IMR-90 (cell line): ENCODE results near the gene C1QTNF12. TPM values are rescaled to one million over a fixed set of nuclear protein-coding genes. Genes with fewer than 3 reads are reported as not detected.

ENCODE experiments used
- ATAC-seq: fragments of 200-7000 bp; cut with Tn5 transposase; 2 replicates; pipeline ENCODE4 v1.9.1; 2020; ENCODE audit warnings: low read depth, mild to moderate bottlenecking, moderate library complexity
- BruUV-seq: library from RNA; stranded (reverse); fragments of 400-500 nt; replicated peaks from 2 replicates; lab custom pipeline; 2021; lab: Mats Ljungman, UMichigan
- CTCF ChIA-PET: fragments of 300-600 bp; formaldehyde crosslinking; extraction: SDS; loops from one replicate; lab custom pipeline; 2021; ENCODE audit warnings: antibody characterized with exemption; lab: Yijun Ruan, JAX
- POLR2A ChIA-PET: fragments of 300-600 bp; sonication (Branson Sonifier 250); formaldehyde crosslinking; loops from one replicate; lab custom pipeline; 2022; ENCODE audit warnings: antibody characterized with exemption; ENCODE audit not compliant: unreplicated experiment; lab: Charles Lee
- DNase-seq: peaks from one replicate; pipeline ENCODE4 v3.0.0; 2013
- H2AFZ ChIP-seq: replicated peaks from 2 replicates; pipeline ENCODE3; 2013; ENCODE audit warnings: low read length, mild to moderate bottlenecking; ENCODE audit not compliant: poor library complexity
- H2AK5ac ChIP-seq: 2 replicates; pipeline ENCODE4 v1.6.1; 2013; ENCODE audit warnings: low read depth, low read length, inconsistent platforms
- H2AK9ac ChIP-seq: replicated peaks from 2 replicates; pipeline ENCODE3; 2013; ENCODE audit warnings: mild to moderate bottlenecking, low read depth, low read length, moderate library complexity; ENCODE audit not compliant: poor library complexity
- H2BK120ac ChIP-seq: 2 replicates; pipeline ENCODE4 v1.6.1; 2013; ENCODE audit warnings: low read depth, low read length, inconsistent platforms
- H2BK15ac ChIP-seq: 3 replicates; pipeline ENCODE4 v1.6.1; 2013; ENCODE audit warnings: low read depth, low read length, inconsistent platforms
- H2BK20ac ChIP-seq: 2 replicates; pipeline ENCODE4 v1.6.1; 2013; ENCODE audit warnings: low read depth, mild to moderate bottlenecking, inconsistent platforms, low read length, moderate library complexity
- H2BK5ac ChIP-seq: 2 replicates; pipeline ENCODE4 v1.6.1; 2013; ENCODE audit warnings: mild to moderate bottlenecking, low read depth, low read length, inconsistent platforms; ENCODE audit not compliant: poor library complexity, severe bottlenecking
- H3K14ac ChIP-seq: replicated peaks from 2 replicates; pipeline ENCODE4 v1.6.1; 2013; ENCODE audit warnings: low read depth, low read length, inconsistent platforms
- H3K18ac ChIP-seq: 2 replicates; pipeline ENCODE4 v1.6.1; 2013; ENCODE audit warnings: low read depth, low read length, control low read depth
- H3K23ac ChIP-seq: 2 replicates; pipeline ENCODE4 v1.6.1; 2013; ENCODE audit warnings: low read depth, low read length, inconsistent platforms
- H3K27ac ChIP-seq: 2 replicates; pipeline ENCODE4 v1.5.1; 2013; ENCODE audit warnings: mild to moderate bottlenecking, control low read depth, low read length; ENCODE audit not compliant: insufficient read depth
- H3K27me3 ChIP-seq: 2 replicates; pipeline ENCODE4 v1.6.1; 2013; ENCODE audit warnings: low read length; ENCODE audit not compliant: control insufficient read depth, insufficient read depth
- H3K36me3 ChIP-seq: 2 replicates; pipeline ENCODE4 v1.6.1; 2013; ENCODE audit warnings: low read length, mixed read lengths; ENCODE audit not compliant: control insufficient read depth, insufficient read depth
- H3K4ac ChIP-seq: 2 replicates; pipeline ENCODE4 v1.6.1; 2013; ENCODE audit warnings: low read depth, low read length, inconsistent platforms
- H3K4me1 ChIP-seq: 2 replicates; pipeline ENCODE4 v1.6.1; 2013; ENCODE audit warnings: low read length, mixed read lengths; ENCODE audit not compliant: control insufficient read depth, insufficient read depth
- H3K4me2 ChIP-seq: 2 replicates; pipeline ENCODE4 v1.6.1; 2013; ENCODE audit warnings: low read depth, mild to moderate bottlenecking, control low read depth, low read length, moderate library complexity
- H3K4me3 ChIP-seq: 2 replicates; pipeline ENCODE4 v1.5.1; 2013; ENCODE audit warnings: low read depth, mild to moderate bottlenecking, control low read depth, low read length, moderate library complexity; ENCODE audit not compliant: insufficient read depth
- H3K56ac ChIP-seq: 2 replicates; pipeline ENCODE4 v1.6.1; 2013; ENCODE audit warnings: low read length, inconsistent platforms; ENCODE audit not compliant: insufficient read depth; ENCODE audit errors: extremely low read depth
- H3K79me1 ChIP-seq, 2 experiments: 2 replicates each; pipeline ENCODE4 v1.6.1; 2013; ENCODE audit warnings: low read length in 2 of 2, inconsistent platforms in 1 of 2, low read depth in 1 of 2
- H3K9ac ChIP-seq: 2 replicates; pipeline ENCODE4 v1.6.1; 2013; ENCODE audit warnings: low read depth, low read length, control low read depth
- H3K9me1 ChIP-seq: 2 replicates; pipeline ENCODE4 v1.6.1; 2013; ENCODE audit warnings: low read length, inconsistent platforms; ENCODE audit not compliant: insufficient read depth
- H3K9me3 ChIP-seq: 2 replicates; pipeline ENCODE4 v1.6.1; 2013; ENCODE audit warnings: low read length; ENCODE audit not compliant: control insufficient read depth, insufficient read depth
- H4K20me1 ChIP-seq: 2 replicates; pipeline ENCODE4 v1.6.1; 2013; ENCODE audit warnings: low read length, inconsistent platforms; ENCODE audit not compliant: insufficient read depth
- H4K5ac ChIP-seq: 2 replicates; pipeline ENCODE4 v1.6.1; 2013; ENCODE audit warnings: mild to moderate bottlenecking, low read depth, low read length, control low read depth
- H4K8ac ChIP-seq, 2 experiments: 2 replicates each; pipeline ENCODE4 v1.6.1; 2013; ENCODE audit warnings: low read depth in 2 of 2, low read length in 2 of 2, control low read depth in 1 of 2, inconsistent platforms in 1 of 2
- H4K91ac ChIP-seq: 2 replicates; pipeline ENCODE4 v1.6.1; 2013; ENCODE audit warnings: low read depth, low read length, inconsistent platforms; ENCODE audit not compliant: insufficient read depth
- CEBPB ChIP-seq: IDR thresholded peaks from 2 replicates; pipeline ENCODE4 v1.6.1; 2012; ENCODE audit warnings: low read depth, low read length, improper control_type of control experiment
- MXI1 ChIP-seq: IDR thresholded peaks from 2 replicates; pipeline ENCODE4 v1.6.1; 2012; ENCODE audit warnings: low read depth, mild to moderate bottlenecking, low read length, moderate library complexity, borderline replicate concordance
- WGBS, 2 experiments: methylation state at CpG; one replicate each; pipeline versions ENCODE4 v1.1.5 to v1.1.7; 2013; ENCODE audit warnings: missing lambda C conversion rate in 2 of 2; ENCODE audit not compliant: insufficient read length in 1 of 2; ENCODE audit errors: extremely low coverage in 2 of 2; 5-methylcytosine and 5-hydroxymethylcytosine counted together
- dilution Hi-C: fragments of 300-500 bp; cut with HindIII; formaldehyde crosslinking; loops from one replicate; pipeline ENCODE4 v1.14.3; 2018; ENCODE audit warnings: low sequenced_read_pairs; ENCODE audit not compliant: unreplicated experiment
- in situ Hi-C: fragments of 300-500 bp; cut with MboI; formaldehyde crosslinking; loops from 3 replicates; pipeline ENCODE4 v1.14.3; 2019; ENCODE audit warnings: low sequenced_read_pairs, inconsistent platforms, mixed read lengths
- intact Hi-C: fragments of 100-400 bp; cut with micrococcal nuclease; formaldehyde crosslinking; loops from 2 replicates; pipeline ENCODE4 v1.10.0; 2022
- polyA plus RNA-seq, 3 experiments: library from polyadenylated mRNA; depleted of rRNA; stranded (reverse); fragments of >200 nt; gene quantifications; 2 replicates each; pipeline ENCODE4 v1.2.3, GENCODE V29; 2012; ENCODE audit warnings: low replicate concordance in 1 of 3
- total RNA-seq: library from RNA; depleted of rRNA; stranded (reverse); fragments of >200 nt; gene quantifications from 2 replicates; pipeline ENCODE4 v1.2.3, GENCODE V29; 2012

The C1QTNF12 gene
- total and polyA plus RNA-seq, 2 of the 4 experiments (the other 2 are of a cell fraction): 0.36 to 1.1 TPM

- H4K5ac ChIP-seq: no peak overlapping the region
- H3K4me2 ChIP-seq: no peak overlapping the region
- H2AFZ ChIP-seq: no peak overlapping the region
- no TSS peak for BruUV-seq
- no peak overlapping the region for H3K18ac ChIP-seq
- no peaks in the 10 kb centered on the region for H3K9me3 ChIP-seq
- no peak overlapping the region for H2AK9ac ChIP-seq
- no peak overlapping the region for H3K4me3 ChIP-seq
- H2AK5ac ChIP-seq: no peak overlapping the region
- H3K9ac ChIP-seq: no peak overlapping the region
- WGBS, 2 experiments: 97% methylated on average over 5 of the region's 9 CpGs; no CpG with 5 or more reads in 1 of the 2 experiments
- H4K91ac ChIP-seq: no peak overlapping the region
- H3K79me1 ChIP-seq: no peaks in the 10 kb centered on the region
- DNase-seq (no peak), ATAC-seq (no peak)
- H3K14ac ChIP-seq: no peak overlapping the region
- no peak for TF ChIP-seq CEBPB
- no peak for TF ChIP-seq MXI1
- no peak overlapping the region for H4K8ac ChIP-seq
- POLR2A ChIA-PET: no interaction called here
- H2BK120ac ChIP-seq: no peak overlapping the region
- H3K4ac ChIP-seq: no peak overlapping the region
- no peaks in the 10 kb centered on the region for H3K27me3 ChIP-seq
- no peak overlapping the region for H3K23ac ChIP-seq
- no peaks in the 10 kb centered on the region; the same call in 1 of the 2 replicates for H3K4me1 ChIP-seq
- no peak overlapping the region for H2BK5ac ChIP-seq
- H4K20me1 ChIP-seq: peaks cover 13% of the 10 kb centered on the region
- H3K9me1 ChIP-seq: no peaks in the 10 kb centered on the region
- in situ Hi-C loops (no loop called here), dilution Hi-C loops (no loop called here), intact Hi-C loops (no loop called here)
- H3K56ac ChIP-seq: no peak overlapping the region
- CTCF ChIA-PET: interaction anchor here (1.0 kb wide), 1 partner anchor 170 kb away, joined by 4 read pairs; no protein-coding TSS in a partner anchor
- H2BK20ac ChIP-seq: no peak overlapping the region
- H2BK15ac ChIP-seq: no peak overlapping the region
- H3K27ac ChIP-seq: no peak overlapping the region
- H3K36me3 ChIP-seq: peaks cover 30% of the 10 kb centered on the region
Measured at GRCh38 chr1:1292442-1292779, 45.9 kb upstream of the C1QTNF12 start.
